Embryonic facial prominence (tissue), 1 donor: ENCODE data around the gene STX16.

Experiments used
- DNase-seq: peaks from one replicate; pipeline ENCODE4 v3.0.0-alpha.2; 2016; ENCODE audit errors: extremely low spot score

STX16 gene

GRCh38 chr20:58650776-58651558 is at the start of gene STX16:
Gene STX16 (plus strand): TSS chr20:58651283. CDS start chr20:58652007, 724 bp downstream.
- DNase-seq = peak; percentile 81

- no peak for DNase-seq
Measured at GRCh38 chr20:58602124-58602523, 49.0 kb upstream of the STX16 start.

- DNase-seq = no peak
Measured at GRCh38 chr20:58603721-58604120, 47.4 kb upstream of the STX16 start.

- DNase-seq = no peak
Measured at GRCh38 chr20:58604128-58604881, 46.8 kb upstream of the STX16 start.

GRCh38 chr20:58605292-58606065 is 45.6 kb upstream of the STX16 start:
- DNase-seq = no peak

- no peak for DNase-seq
Measured at GRCh38 chr20:58606184-58606583, 44.9 kb upstream of the STX16 start.

GRCh38 chr20:58608096-58608840 is 42.8 kb upstream of the STX16 start:
- no peak for DNase-seq

GRCh38 chr20:58609026-58609425 is 42.1 kb upstream of the STX16 start:
- DNase-seq = no peak

- no peak for DNase-seq
Measured at GRCh38 chr20:58610071-58610800, 40.8 kb upstream of the STX16 start.

GRCh38 chr20:58610811-58611210 is 40.3 kb upstream of the STX16 start:
- DNase-seq = no peak

GRCh38 chr20:58611236-58612030 is 39.6 kb upstream of the STX16 start:
- DNase-seq = no peak

GRCh38 chr20:58612121-58612691 is 38.9 kb upstream of the STX16 start:
- DNase-seq = no peak

GRCh38 chr20:58613061-58613854 is 37.8 kb upstream of the STX16 start:
- no peak for DNase-seq

GRCh38 chr20:58614366-58614765 is 36.7 kb upstream of the STX16 start:
- DNase-seq = no peak

- no peak for DNase-seq
Measured at GRCh38 chr20:58614984-58615760, 35.9 kb upstream of the STX16 start.

- no peak for DNase-seq
Measured at GRCh38 chr20:58616411-58616810, 34.7 kb upstream of the STX16 start.

GRCh38 chr20:58617158-58617557 is 33.9 kb upstream of the STX16 start:
- no peak for DNase-seq
